Esophagus squamous epithelium (tissue), 4 donors: Measurements from ENCODE around the gene DENND1B.

Source experiments
- POLR2A ChIP-seq, 4 donors: fragments of 450-650 bp; IDR thresholded peaks; one replicate each; pipeline ENCODE4 v1.6.1; 2017; ENCODE audit warnings: antibody characterized with exemption in 4 of 4, mild to moderate bottlenecking in 4 of 4, moderate library complexity in 3 of 4
- TF ChIP-seq, protein P1 (sequence below), 6 experiments: fragments of 450-650 bp in 4 of 6; fragments of 200-600 bp in 2 of 6; sonication (generic) in 2 of 6; IDR thresholded peaks; one replicate each; pipeline ENCODE4 v1.5.1; 2016 to 2019; ENCODE audit warnings: antibody characterized with exemption in 6 of 6, mild to moderate bottlenecking in 4 of 6, moderate library complexity in 4 of 6

DNA sequence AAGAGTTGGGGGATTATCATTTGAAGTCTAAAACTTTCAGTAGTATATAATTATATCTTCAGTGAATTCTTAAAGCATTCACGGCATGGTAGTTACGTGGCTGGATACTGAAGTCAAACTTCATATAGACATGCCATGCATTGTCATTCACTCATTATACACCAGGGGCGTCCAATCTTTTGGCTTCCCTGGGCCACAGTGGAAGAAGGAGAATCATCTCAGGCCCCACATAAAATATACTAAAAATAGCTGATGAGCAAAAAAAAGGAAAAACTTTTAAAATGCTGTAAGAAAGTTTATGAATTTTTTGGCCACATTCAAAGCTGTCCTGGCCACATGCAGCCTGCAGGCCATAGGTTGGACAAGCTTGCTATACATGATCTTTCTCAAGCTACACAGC lies 43.8 kb downstream of the DENND1B start:
- TF ChIP-seq, protein P1, sequence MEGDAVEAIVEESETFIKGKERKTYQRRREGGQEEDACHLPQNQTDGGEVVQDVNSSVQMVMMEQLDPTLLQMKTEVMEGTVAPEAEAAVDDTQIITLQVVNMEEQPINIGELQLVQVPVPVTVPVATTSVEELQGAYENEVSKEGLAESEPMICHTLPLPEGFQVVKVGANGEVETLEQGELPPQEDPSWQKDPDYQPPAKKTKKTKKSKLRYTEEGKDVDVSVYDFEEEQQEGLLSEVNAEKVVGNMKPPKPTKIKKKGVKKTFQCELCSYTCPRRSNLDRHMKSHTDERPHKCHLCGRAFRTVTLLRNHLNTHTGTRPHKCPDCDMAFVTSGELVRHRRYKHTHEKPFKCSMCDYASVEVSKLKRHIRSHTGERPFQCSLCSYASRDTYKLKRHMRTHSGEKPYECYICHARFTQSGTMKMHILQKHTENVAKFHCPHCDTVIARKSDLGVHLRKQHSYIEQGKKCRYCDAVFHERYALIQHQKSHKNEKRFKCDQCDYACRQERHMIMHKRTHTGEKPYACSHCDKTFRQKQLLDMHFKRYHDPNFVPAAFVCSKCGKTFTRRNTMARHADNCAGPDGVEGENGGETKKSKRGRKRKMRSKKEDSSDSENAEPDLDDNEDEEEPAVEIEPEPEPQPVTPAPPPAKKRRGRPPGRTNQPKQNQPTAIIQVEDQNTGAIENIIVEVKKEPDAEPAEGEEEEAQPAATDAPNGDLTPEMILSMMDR (IDR thresholded peaks at IDR 0.05) = no peak
- TF ChIP-seq POLR2A (IDR thresholded peaks at IDR 0.05) = no peak
